Measurements from ENCODE around the gene LY6G5C. TPM values are rescaled to one million over a fixed set of nuclear protein-coding genes. Genes with fewer than 3 reads are reported as not detected.
A peak's percentile ranks its signal among the peaks of the same experiment; 100 is the strongest.

The LY6G5C gene
- total and polyA plus RNA-seq, 9 of the 15 experiments (the other 6 are each of a cell fraction or from before 2014, with no cell fraction given) = 0.10 to 0.67 (median 0.46) TPM; not detected in 4

- TF ChIP-seq RERE (CRISPR knock-in tag; IDR thresholded peaks at IDR 0.05; ENCODE audit: borderline replicate concordance) (peak; percentile 93; the same call in 1 of the 2 replicates), ZNF507 (tag; conservative IDR thresholded peaks at IDR 0.05) (no peak), GATAD2A (IDR thresholded peaks at IDR 0.05) (no peak), ZBTB40 (IDR thresholded peaks at IDR 0.05) (peak; percentile 65), ZBTB40 (CRISPR knock-in tag; IDR thresholded peaks at IDR 0.05) (no peak), MCM7 (IDR thresholded peaks at IDR 0.05) (no peak)
- TF ChIP-seq, protein P1, sequence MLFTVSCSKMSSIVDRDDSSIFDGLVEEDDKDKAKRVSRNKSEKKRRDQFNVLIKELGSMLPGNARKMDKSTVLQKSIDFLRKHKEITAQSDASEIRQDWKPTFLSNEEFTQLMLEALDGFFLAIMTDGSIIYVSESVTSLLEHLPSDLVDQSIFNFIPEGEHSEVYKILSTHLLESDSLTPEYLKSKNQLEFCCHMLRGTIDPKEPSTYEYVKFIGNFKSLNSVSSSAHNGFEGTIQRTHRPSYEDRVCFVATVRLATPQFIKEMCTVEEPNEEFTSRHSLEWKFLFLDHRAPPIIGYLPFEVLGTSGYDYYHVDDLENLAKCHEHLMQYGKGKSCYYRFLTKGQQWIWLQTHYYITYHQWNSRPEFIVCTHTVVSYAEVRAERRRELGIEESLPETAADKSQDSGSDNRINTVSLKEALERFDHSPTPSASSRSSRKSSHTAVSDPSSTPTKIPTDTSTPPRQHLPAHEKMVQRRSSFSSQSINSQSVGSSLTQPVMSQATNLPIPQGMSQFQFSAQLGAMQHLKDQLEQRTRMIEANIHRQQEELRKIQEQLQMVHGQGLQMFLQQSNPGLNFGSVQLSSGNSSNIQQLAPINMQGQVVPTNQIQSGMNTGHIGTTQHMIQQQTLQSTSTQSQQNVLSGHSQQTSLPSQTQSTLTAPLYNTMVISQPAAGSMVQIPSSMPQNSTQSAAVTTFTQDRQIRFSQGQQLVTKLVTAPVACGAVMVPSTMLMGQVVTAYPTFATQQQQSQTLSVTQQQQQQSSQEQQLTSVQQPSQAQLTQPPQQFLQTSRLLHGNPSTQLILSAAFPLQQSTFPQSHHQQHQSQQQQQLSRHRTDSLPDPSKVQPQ (CRISPR knock-in tag; IDR thresholded peaks at IDR 0.05; ENCODE audit: borderline replicate concordance) = no peak
- TF ChIP-seq, protein P2, sequence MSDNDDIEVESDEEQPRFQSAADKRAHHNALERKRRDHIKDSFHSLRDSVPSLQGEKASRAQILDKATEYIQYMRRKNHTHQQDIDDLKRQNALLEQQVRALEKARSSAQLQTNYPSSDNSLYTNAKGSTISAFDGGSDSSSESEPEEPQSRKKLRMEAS (CRISPR knock-in tag; IDR thresholded peaks at IDR 0.05) = peak; percentile 66; the same call in 1 of the 2 replicates
These were observed 20.2 kb downstream of the LY6G5C start, which contains the start of gene C6orf47 (continued) for GRCh38 chr6:31660381-31661261.
